Muscle layer of colon (tissue), 2 donors: ENCODE measurements around the gene TBR1.

ENCODE experiments used
- H3K27ac ChIP-seq: one replicate; pipeline ENCODE4 v1.7.0; 2013; ENCODE audit warnings: low read depth, mild to moderate bottlenecking, low read length, moderate library complexity
- H3K27me3 ChIP-seq, 2 donors: one replicate each; pipeline ENCODE4 v1.7.0; 2013; ENCODE audit warnings: low read length in 2 of 2, mild to moderate bottlenecking in 2 of 2; ENCODE audit not compliant: insufficient read depth in 2 of 2, control insufficient read depth in 1 of 2
- H3K36me3 ChIP-seq: one replicate; pipeline ENCODE4 v1.7.0; 2013; ENCODE audit warnings: mild to moderate bottlenecking, low read length; ENCODE audit not compliant: insufficient read depth
- H3K4me1 ChIP-seq: one replicate; pipeline ENCODE4 v1.7.0; 2013; ENCODE audit warnings: mild to moderate bottlenecking, low read length; ENCODE audit not compliant: insufficient read depth
- H3K4me3 ChIP-seq, 2 donors: one replicate each; pipeline ENCODE4 v1.7.0; 2013; ENCODE audit warnings: low read length in 2 of 2, low read depth in 1 of 2, mild to moderate bottlenecking in 1 of 2, moderate library complexity in 1 of 2
- H3K9ac ChIP-seq: one replicate; pipeline ENCODE4 v1.7.0; 2013; ENCODE audit warnings: low read length
- H3K9me3 ChIP-seq: one replicate; pipeline ENCODE4 v1.7.0; 2013; ENCODE audit warnings: mild to moderate bottlenecking, low read length
- donor health status: abdominal sarcoma.
- donor health status: Adenocarcinoma of cecum.

TBR1 gene

GRCh38 chr2:161424394-161424769 lies 8.3 kb downstream of the TBR1 start:
- Histone ChIP-seq H3K4me1 (peaks cover 5% of the 10 kb centered on the region), H3K27ac (no peak overlapping the region), H3K36me3 (no peaks in the 10 kb centered on the region), H3K9me3 (peaks cover 12% of the 10 kb centered on the region), H3K4me3 (no peak overlapping the region), H3K27me3 (peaks cover 92 to 93% of the 10 kb centered on the region in 2 donors), H3K9ac (no peak overlapping the region)

- Histone ChIP-seq H3K36me3 (no peaks in the 10 kb centered on the region), H3K9ac (no peak overlapping the region), H3K9me3 (peaks cover 12% of the 10 kb centered on the region), H3K4me3 (no peak overlapping the region), H3K27ac (no peak overlapping the region), H3K27me3 (peaks cover 89 to 91% of the 10 kb centered on the region in 2 donors), H3K4me1 (peaks cover 5% of the 10 kb centered on the region)
These were observed 9.0 kb downstream of the TBR1 start for GRCh38 chr2:161424891-161425727.

GRCh38 chr2:161425728-161426454 lies 9.8 kb downstream of the TBR1 start:
- Histone ChIP-seq H3K9me3 (peaks cover 12% of the 10 kb centered on the region), H3K9ac (no peak overlapping the region), H3K4me1 (peaks cover 5% of the 10 kb centered on the region), H3K4me3 (no peak overlapping the region), H3K27ac (no peak overlapping the region), H3K36me3 (no peaks in the 10 kb centered on the region), H3K27me3 (peaks cover 82 to 83% of the 10 kb centered on the region in 2 donors)

- no peak overlapping the region for H3K4me3 ChIP-seq
- peaks cover 12% of the 10 kb centered on the region for H3K9me3 ChIP-seq
- H3K4me1 ChIP-seq, result peaks cover 5% of the 10 kb centered on the region
- H3K27me3 ChIP-seq, result peaks cover 76 to 77% of the 10 kb centered on the region in 2 donors
- H3K9ac ChIP-seq, result no peak overlapping the region
- no peaks in the 10 kb centered on the region for H3K36me3 ChIP-seq
- no peak overlapping the region for H3K27ac ChIP-seq
These were observed 10.4 kb downstream of the TBR1 start for GRCh38 chr2:161426455-161426921.

- no peaks in the 10 kb centered on the region for H3K36me3 ChIP-seq
- peaks cover 5% of the 10 kb centered on the region for H3K4me1 ChIP-seq
- H3K9me3 ChIP-seq, result peaks cover 7% of the 10 kb centered on the region
- H3K9ac ChIP-seq, result no peak overlapping the region
- peaks cover 69 to 71% of the 10 kb centered on the region in 2 donors for H3K27me3 ChIP-seq
- no peak overlapping the region for H3K4me3 ChIP-seq
- H3K27ac ChIP-seq, result no peak overlapping the region
These were observed 11.0 kb downstream of the TBR1 start for GRCh38 chr2:161426922-161427663.

- H3K27me3 ChIP-seq, result peaks cover 61 to 63% of the 10 kb centered on the region in 2 donors
- no peak overlapping the region for H3K9ac ChIP-seq
- H3K9me3 ChIP-seq, result peaks cover 7% of the 10 kb centered on the region
- H3K27ac ChIP-seq, result no peak overlapping the region
- H3K36me3 ChIP-seq, result no peaks in the 10 kb centered on the region
- H3K4me1 ChIP-seq, result peaks cover 5% of the 10 kb centered on the region
- no peak overlapping the region for H3K4me3 ChIP-seq
These were observed 11.8 kb downstream of the TBR1 start for GRCh38 chr2:161427664-161428587.

- Histone ChIP-seq H3K9ac (no peak overlapping the region), H3K4me1 (peaks cover 5% of the 10 kb centered on the region), H3K36me3 (no peaks in the 10 kb centered on the region), H3K27ac (no peak overlapping the region), H3K27me3 (peaks cover 38 to 39% of the 10 kb centered on the region in 2 donors), H3K9me3 (no peaks in the 10 kb centered on the region), H3K4me3 (no peak overlapping the region)
These were observed 14.3 kb downstream of the TBR1 start for GRCh38 chr2:161430386-161430785.

GRCh38 chr2:161432107-161432506 lies 16.0 kb downstream of the TBR1 start:
- Histone ChIP-seq H3K27me3 (peaks cover 21 to 22% of the 10 kb centered on the region in 2 donors), H3K4me3 (no peak overlapping the region), H3K4me1 (no peaks in the 10 kb centered on the region)

GRCh38 chr2:161434118-161434517 lies 18.0 kb downstream of the TBR1 start:
- no peaks in the 10 kb centered on the region for H3K4me1 ChIP-seq
- H3K9ac ChIP-seq, result no peak overlapping the region
- no peak overlapping the region for H3K27ac ChIP-seq
- no peaks in the 10 kb centered on the region for H3K36me3 ChIP-seq
- no peaks in the 10 kb centered on the region for H3K9me3 ChIP-seq
- no peak overlapping the region for H3K4me3 ChIP-seq
- H3K27me3 ChIP-seq, result peaks cover 6 to 7% of the 10 kb centered on the region in 2 donors

More at GRCh38 chr2:161432107-161432506, 16.0 kb downstream of the TBR1 start:
- no peaks in the 10 kb centered on the region for H3K9me3 ChIP-seq
- no peaks in the 10 kb centered on the region for H3K36me3 ChIP-seq
- H3K9ac ChIP-seq, result no peak overlapping the region
- H3K27ac ChIP-seq, result no peak overlapping the region

- no peak overlapping the region for H3K4me3 ChIP-seq
- H3K36me3 ChIP-seq, result no peaks in the 10 kb centered on the region
- H3K4me1 ChIP-seq, result no peaks in the 10 kb centered on the region
- no peaks in the 10 kb centered on the region for H3K27me3 ChIP-seq
- H3K9ac ChIP-seq, result no peak overlapping the region
- no peaks in the 10 kb centered on the region for H3K9me3 ChIP-seq
- no peak overlapping the region for H3K27ac ChIP-seq
These were observed 20.3 kb downstream of the TBR1 start for GRCh38 chr2:161436411-161436810.
